ENCODE data around the gene FCHSD1.

DNA sequence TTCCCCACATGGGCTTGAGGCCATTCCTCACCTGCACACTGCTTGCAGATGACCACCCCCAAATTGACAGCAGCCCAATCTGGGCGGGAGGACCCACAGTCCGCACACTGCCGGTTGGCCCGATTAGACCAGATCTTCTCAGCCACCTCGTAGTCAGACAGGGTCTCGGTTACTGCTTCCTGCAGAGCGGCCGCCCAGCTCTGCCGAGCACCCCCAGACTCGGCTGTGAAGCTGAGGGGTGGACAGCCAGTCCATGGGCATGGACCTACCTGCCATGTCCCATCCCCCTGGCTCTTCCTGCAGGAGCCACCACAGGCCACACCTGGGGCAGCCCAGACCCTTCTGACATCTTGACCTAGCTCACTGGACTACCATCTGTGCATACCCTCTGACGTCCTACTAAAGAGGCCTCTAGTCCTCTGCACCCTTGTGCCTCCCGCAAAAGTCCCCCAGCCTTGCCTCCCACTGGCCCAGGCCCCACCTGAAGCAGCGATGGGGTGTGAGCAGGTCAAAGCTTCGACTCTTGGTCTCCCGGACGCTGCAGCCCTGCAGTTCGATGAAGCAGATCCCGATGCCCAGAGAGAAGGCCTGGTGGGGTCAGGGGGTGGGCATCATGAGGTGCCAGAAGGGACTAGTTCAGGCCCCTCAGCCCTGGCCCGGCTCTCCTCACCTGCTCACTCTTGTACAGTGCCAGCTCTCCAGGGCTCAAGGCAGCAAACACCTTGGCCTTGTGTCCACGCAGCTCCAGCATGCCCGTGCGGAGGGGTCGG is 21.0 kb upstream of the FCHSD1 start:
- TF ChIP-seq, protein P1, sequence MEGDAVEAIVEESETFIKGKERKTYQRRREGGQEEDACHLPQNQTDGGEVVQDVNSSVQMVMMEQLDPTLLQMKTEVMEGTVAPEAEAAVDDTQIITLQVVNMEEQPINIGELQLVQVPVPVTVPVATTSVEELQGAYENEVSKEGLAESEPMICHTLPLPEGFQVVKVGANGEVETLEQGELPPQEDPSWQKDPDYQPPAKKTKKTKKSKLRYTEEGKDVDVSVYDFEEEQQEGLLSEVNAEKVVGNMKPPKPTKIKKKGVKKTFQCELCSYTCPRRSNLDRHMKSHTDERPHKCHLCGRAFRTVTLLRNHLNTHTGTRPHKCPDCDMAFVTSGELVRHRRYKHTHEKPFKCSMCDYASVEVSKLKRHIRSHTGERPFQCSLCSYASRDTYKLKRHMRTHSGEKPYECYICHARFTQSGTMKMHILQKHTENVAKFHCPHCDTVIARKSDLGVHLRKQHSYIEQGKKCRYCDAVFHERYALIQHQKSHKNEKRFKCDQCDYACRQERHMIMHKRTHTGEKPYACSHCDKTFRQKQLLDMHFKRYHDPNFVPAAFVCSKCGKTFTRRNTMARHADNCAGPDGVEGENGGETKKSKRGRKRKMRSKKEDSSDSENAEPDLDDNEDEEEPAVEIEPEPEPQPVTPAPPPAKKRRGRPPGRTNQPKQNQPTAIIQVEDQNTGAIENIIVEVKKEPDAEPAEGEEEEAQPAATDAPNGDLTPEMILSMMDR (IDR thresholded peaks at IDR 0.05 in 8 of 11, conservative IDR thresholded peaks at IDR 0.05 in 3 of 11) = no peak
- no peak for TF ChIP-seq POLR2AphosphoS5 (IDR thresholded peaks at IDR 0.05)

All from spleen (tissue), 7 donors.